Ishikawa (cell line): ENCODE data around the gene PPAN.

Experiments used
- CEBPB ChIP-seq: IDR thresholded peaks from 2 replicates; pipeline ENCODE4 v1.6.1; 2012
- EGR1 ChIP-seq: IDR thresholded peaks from 2 replicates; pipeline ENCODE4 v1.6.1; 2012
- EP300 ChIP-seq: IDR thresholded peaks from 2 replicates; pipeline ENCODE4 v1.6.1; 2012; ENCODE audit warnings: borderline replicate concordance
- FOXM1 ChIP-seq: IDR thresholded peaks from 2 replicates; pipeline ENCODE4 v1.6.1; 2012; ENCODE audit warnings: low read depth, borderline replicate concordance
- MAX ChIP-seq: IDR thresholded peaks from 2 replicates; pipeline ENCODE4 v1.6.1; 2012
- NFIC ChIP-seq: IDR thresholded peaks from 2 replicates; pipeline ENCODE4 v1.6.1; 2012
- RAD21 ChIP-seq: IDR thresholded peaks from 2 replicates; pipeline ENCODE4 v1.6.1; 2012; ENCODE audit warnings: low read depth
- TAF1 ChIP-seq: IDR thresholded peaks from 2 replicates; pipeline ENCODE4 v1.6.1; 2012; ENCODE audit warnings: low read depth, mild to moderate bottlenecking
- YY1 ChIP-seq: IDR thresholded peaks from 2 replicates; pipeline ENCODE4 v1.6.1; 2012; ENCODE audit warnings: low read depth
- TF ChIP-seq, protein P1 (sequence below): IDR thresholded peaks from 2 replicates; pipeline ENCODE4 v1.6.1; 2012

DNA sequence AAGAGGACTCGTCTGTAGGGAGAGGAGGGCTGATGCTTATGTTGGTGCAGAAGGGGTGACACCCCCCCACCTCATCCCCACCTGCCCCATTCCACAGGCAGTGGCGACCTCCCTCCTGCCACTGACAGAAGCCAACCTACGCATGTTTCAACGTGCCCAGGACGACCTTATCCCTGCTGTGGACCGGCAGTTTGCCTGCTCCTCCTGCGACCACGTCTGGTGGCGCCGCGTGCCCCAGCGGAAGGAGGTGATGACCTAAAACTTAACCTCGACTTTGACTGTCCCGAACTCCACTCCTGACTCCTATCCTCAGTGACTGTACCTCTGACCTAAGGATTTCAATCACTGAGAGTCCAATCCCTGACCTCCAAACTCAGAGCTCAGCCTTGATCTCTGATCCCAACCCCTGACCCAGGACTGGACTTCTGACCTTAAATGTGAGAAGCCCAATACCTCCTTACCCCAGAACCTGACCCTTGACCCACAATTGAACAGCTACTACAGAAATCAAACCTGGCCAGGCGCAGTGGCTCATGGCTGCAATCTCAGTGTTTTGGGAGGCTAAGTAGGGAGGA is 16.3 kb upstream of the PPAN start:
- TF ChIP-seq FOXM1, result no peak
- TF ChIP-seq YY1, result no peak
- TF ChIP-seq CEBPB, result no peak
- TF ChIP-seq, protein P1, sequence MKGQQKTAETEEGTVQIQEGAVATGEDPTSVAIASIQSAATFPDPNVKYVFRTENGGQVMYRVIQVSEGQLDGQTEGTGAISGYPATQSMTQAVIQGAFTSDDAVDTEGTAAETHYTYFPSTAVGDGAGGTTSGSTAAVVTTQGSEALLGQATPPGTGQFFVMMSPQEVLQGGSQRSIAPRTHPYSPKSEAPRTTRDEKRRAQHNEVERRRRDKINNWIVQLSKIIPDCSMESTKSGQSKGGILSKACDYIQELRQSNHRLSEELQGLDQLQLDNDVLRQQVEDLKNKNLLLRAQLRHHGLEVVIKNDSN, result no peak
- no peak for TF ChIP-seq TAF1
- TF ChIP-seq EGR1, result no peak
- TF ChIP-seq MAX, result no peak
- TF ChIP-seq EP300, result no peak
- TF ChIP-seq RAD21, result no peak
- no peak for TF ChIP-seq NFIC
